OCI-LY7 (cell line): ENCODE data around the gene NLGN1. TPM values are rescaled to one million over a fixed set of nuclear protein-coding genes. Genes with fewer than 3 reads are reported as not detected.

Experiments used
- BruUV-seq: library from RNA; stranded (reverse); fragments of 400-500 nt; replicated peaks from 2 replicates; lab custom pipeline; 2021; lab: Mats Ljungman, UMichigan
- CTCF ChIA-PET: fragments of 300-600 bp; sonication (Branson Sonifier 250); formaldehyde crosslinking; loops from one replicate; lab custom pipeline; 2022; ENCODE audit warnings: antibody characterized with exemption; ENCODE audit not compliant: unreplicated experiment; lab: Charles Lee
- POLR2A ChIA-PET: fragments of 300-600 bp; sonication (Branson Sonifier 250); formaldehyde crosslinking; loops from one replicate; lab custom pipeline; 2022; ENCODE audit warnings: antibody characterized with exemption; lab: Charles Lee
- DNase-seq: peaks from one replicate; pipeline ENCODE4 v3.0.0-alpha.2; 2015; ENCODE audit warnings: low spot score
- H2AFZ ChIP-seq: fragments of 200-600 bp; sonication (generic), shearing (Covaris generic); 2 replicates; pipeline ENCODE4 v1.6.1; 2014; ENCODE audit warnings: mild to moderate bottlenecking, antibody characterized with exemption, low read length, moderate library complexity
- H3K27ac ChIP-seq: fragments of 200-600 bp; sonication (generic); 2 replicates; pipeline ENCODE4 v1.5.1; 2014; ENCODE audit warnings: mixed run types, low read depth, mild to moderate bottlenecking, moderate library complexity, low read length, inconsistent platforms; ENCODE audit not compliant: poor library complexity, severe bottlenecking
- H3K36me3 ChIP-seq: fragments of 200-600 bp; sonication (generic); 2 replicates; pipeline ENCODE4 v1.6.1; 2014; ENCODE audit warnings: mild to moderate bottlenecking, antibody characterized with exemption, low read length, moderate library complexity, mixed read lengths; ENCODE audit not compliant: insufficient read depth
- H3K4me1 ChIP-seq: fragments of 200-600 bp; sonication (generic); 2 replicates; pipeline ENCODE4 v1.5.1; 2014; ENCODE audit warnings: mild to moderate bottlenecking, low read length; ENCODE audit not compliant: insufficient read depth, poor library complexity, severe bottlenecking
- H3K4me2 ChIP-seq: fragments of 200-600 bp; sonication (generic); 2 replicates; pipeline ENCODE4 v1.6.1; 2014; ENCODE audit warnings: mild to moderate bottlenecking, low read length
- H3K4me3 ChIP-seq: fragments of 200-600 bp; sonication (generic); 2 replicates; pipeline ENCODE4 v1.5.1; 2014; ENCODE audit warnings: mild to moderate bottlenecking, low read depth, low read length; ENCODE audit not compliant: poor library complexity, severe bottlenecking
- H3K79me2 ChIP-seq: fragments of 200-600 bp; sonication (generic); 2 replicates; pipeline ENCODE4 v1.6.1; 2016; ENCODE audit warnings: low read depth, mild to moderate bottlenecking, low read length, moderate library complexity, mixed read lengths; ENCODE audit not compliant: insufficient read depth
- H3K9me2 ChIP-seq: fragments of 200-600 bp; sonication (generic); 2 replicates; pipeline ENCODE4 v1.6.1; 2016; ENCODE audit warnings: mild to moderate bottlenecking, low read length, mixed read lengths; ENCODE audit not compliant: insufficient read depth
- H3K9me3 ChIP-seq: fragments of 200-600 bp; sonication (generic); 2 replicates; pipeline ENCODE4 v1.6.1; 2014; ENCODE audit warnings: mild to moderate bottlenecking, mixed run types, low read length, mixed read lengths
- H4K20me1 ChIP-seq: fragments of 200-600 bp; sonication (generic); 2 replicates; pipeline ENCODE4 v1.6.1; 2014; ENCODE audit warnings: mild to moderate bottlenecking, antibody characterized with exemption, low read length, moderate library complexity, mixed read lengths; ENCODE audit not compliant: insufficient read depth
- CTCF ChIP-seq: fragments of 200-600 bp; sonication (generic); conservative IDR thresholded peaks from 2 replicates; pipeline ENCODE4 v1.5.1; 2014; ENCODE audit warnings: mild to moderate bottlenecking, antibody characterized with exemption, low read length, moderate library complexity, mixed read lengths
- EZH2phosphoT487 ChIP-seq: fragments of 200-600 bp; sonication (generic); IDR thresholded peaks from 2 replicates; pipeline ENCODE4 v1.6.1; 2018; ENCODE audit warnings: low read depth, borderline replicate concordance, mild to moderate bottlenecking, mixed run types, antibody characterized with exemption, low read length, moderate library complexity, mixed read lengths
- intact Hi-C: fragments of 100-400 bp; cut with micrococcal nuclease; formaldehyde crosslinking; loops from one replicate; pipeline ENCODE4 v1.10.0; 2022; ENCODE audit not compliant: unreplicated experiment
- total RNA-seq, 2 experiments: library from RNA; depleted of rRNA in 1 of 2; stranded (reverse); fragments of >200 nt in 1 of 2; shearing (Covaris generic) in 1 of 2; gene quantifications; 2 replicates each; pipeline ENCODE4 v1.2.3, GENCODE V29; 2014 to 2022

Gene NLGN1
- total RNA-seq, 2 experiments from 2014 or later: not detected

- TF ChIP-seq CTCF: no peak
- TF ChIP-seq EZH2phosphoT487: no peak
- Histone ChIP-seq H3K9me3 (no peaks in the 10 kb centered on the region), H2AFZ (no peak overlapping the region), H4K20me1 (no peaks in the 10 kb centered on the region), H3K27ac (no peak overlapping the region), H3K4me3 (no peak overlapping the region), H3K36me3 (no peaks in the 10 kb centered on the region), H3K79me2 (no peaks in the 10 kb centered on the region), H3K9me2 (no peaks in the 10 kb centered on the region), H3K4me2 (no peak overlapping the region), H3K4me1 (no peaks in the 10 kb centered on the region)
- intact Hi-C loops: no loop called here
- no peak for DNase-seq
- no TSS peak for BruUV-seq
- ChIA-PET CTCF (no interaction called here), POLR2A (no interaction called here)
Measured at GRCh38 chr3:173889596-173889995, 492.1 kb downstream of the NLGN1 start.

GRCh38 chr3:173890091-173890490 lies 492.5 kb downstream of the NLGN1 start:
- CTCF ChIA-PET: no interaction called here
- no TSS peak for BruUV-seq

More at GRCh38 chr3:173890091-173890490, 492.5 kb downstream of the NLGN1 start:
- Histone ChIP-seq H2AFZ (no peak overlapping the region), H3K36me3 (no peaks in the 10 kb centered on the region), H3K4me2 (no peak overlapping the region), H4K20me1 (no peaks in the 10 kb centered on the region), H3K27ac (no peak overlapping the region), H3K9me2 (no peaks in the 10 kb centered on the region), H3K79me2 (no peaks in the 10 kb centered on the region), H3K4me1 (no peaks in the 10 kb centered on the region), H3K4me3 (no peak overlapping the region), H3K9me3 (no peaks in the 10 kb centered on the region)
- TF ChIP-seq EZH2phosphoT487 (no peak), CTCF (no peak)
- intact Hi-C loops: no loop called here
- DNase-seq: no peak
- POLR2A ChIA-PET: no interaction called here
